SK-N-SH treated with all-trans-retinoic acid at 6 μM for 48 hours (cell line): ENCODE results near the gene TBC1D9.
A peak's percentile ranks its signal among the peaks of the same experiment; 100 is the strongest.

Source experiments
- ATAC-seq: fragments of 200-7000 bp; cut with Tn5 transposase; 3 replicates; pipeline ENCODE4 v1.9.1; 2020; ENCODE audit warnings: mild to moderate bottlenecking, moderate library complexity
- ARNTL ChIP-seq: fragments of 450-650 bp; formaldehyde crosslinking; IDR thresholded peaks from 2 replicates; pipeline ENCODE4 v1.5.0; 2020; ENCODE audit warnings: low read depth, mild to moderate bottlenecking, moderate library complexity, borderline replicate concordance
- BACH2 ChIP-seq: fragments of 250-450 bp; sonication (Bioruptor Pico); IDR thresholded peaks from 2 replicates; pipeline ENCODE4 v1.9.0; 2021; ENCODE audit warnings: mild to moderate bottlenecking, borderline replicate concordance
- CREB5 ChIP-seq: fragments of 250-450 bp; sonication (Bioruptor Pico); IDR thresholded peaks from 2 replicates; pipeline ENCODE4 v1.5.1; 2020; ENCODE audit warnings: low read depth, mild to moderate bottlenecking, moderate library complexity
- ESRRG ChIP-seq: fragments of 250-450 bp; sonication (Bioruptor Pico); IDR thresholded peaks from 2 replicates; pipeline ENCODE4 v1.6.1; 2021; ENCODE audit warnings: mild to moderate bottlenecking
- GLIS3 ChIP-seq: fragments of 250-450 bp; sonication (Bioruptor Pico); IDR thresholded peaks from 2 replicates; pipeline ENCODE4 v1.5.0; 2020; ENCODE audit warnings: mild to moderate bottlenecking, moderate library complexity
- ISL1 ChIP-seq: fragments of 250-450 bp; sonication (Bioruptor Pico); IDR thresholded peaks from 2 replicates; pipeline ENCODE4 v2.1.2; 2022; ENCODE audit warnings: mild to moderate bottlenecking, moderate library complexity
- OSR1 ChIP-seq: fragments of 250-450 bp; sonication (Bioruptor Pico); IDR thresholded peaks from 2 replicates; pipeline ENCODE4 v1.8.0; 2022; ENCODE audit warnings: moderate library complexity, mild to moderate bottlenecking, inconsistent platforms
- PPARA ChIP-seq: fragments of 250-450 bp; sonication (Bioruptor Pico); IDR thresholded peaks from 2 replicates; pipeline ENCODE4 v1.5.0; 2020; ENCODE audit warnings: mild to moderate bottlenecking, borderline replicate concordance
- TCF4 ChIP-seq: fragments of 250-450 bp; sonication (Bioruptor Pico); IDR thresholded peaks from 2 replicates; pipeline ENCODE4 v1.8.0; 2021; ENCODE audit warnings: mild to moderate bottlenecking, moderate library complexity, borderline replicate concordance
- TOX ChIP-seq: fragments of 250-450 bp; sonication (Bioruptor Pico); IDR thresholded peaks from 2 replicates; pipeline ENCODE4 v1.8.0; 2021; ENCODE audit warnings: mild to moderate bottlenecking, moderate library complexity, borderline replicate concordance
- ZC3H10 ChIP-seq: fragments of 250-450 bp; sonication (Bioruptor Pico); IDR thresholded peaks from 2 replicates; pipeline ENCODE4 v1.5.1; 2021; ENCODE audit warnings: mild to moderate bottlenecking, moderate library complexity
- ZFP30 ChIP-seq: fragments of 450-650 bp; formaldehyde crosslinking; IDR thresholded peaks from 2 replicates; pipeline ENCODE4 v1.5.0; 2022; ENCODE audit warnings: mild to moderate bottlenecking, moderate library complexity
- ZNF565 ChIP-seq: fragments of 450-650 bp; formaldehyde crosslinking; conservative IDR thresholded peaks from 2 replicates; pipeline ENCODE4 v1.5.0; 2020; ENCODE audit warnings: low read depth, mild to moderate bottlenecking, moderate library complexity
- ZNF70 ChIP-seq: fragments of 450-650 bp; formaldehyde crosslinking; IDR thresholded peaks from 2 replicates; pipeline ENCODE4 v1.5.0; 2020; ENCODE audit warnings: mild to moderate bottlenecking, moderate library complexity
- ZNF8 ChIP-seq: fragments of 450-650 bp; formaldehyde crosslinking; IDR thresholded peaks from 2 replicates; pipeline ENCODE4 v1.5.0; 2020; ENCODE audit warnings: mild to moderate bottlenecking, moderate library complexity
- TF ChIP-seq, protein P1 (sequence below): fragments of 250-450 bp; sonication (Bioruptor Pico); IDR thresholded peaks from 2 replicates; pipeline ENCODE4 v1.8.0; 2020; ENCODE audit warnings: mild to moderate bottlenecking, moderate library complexity, borderline replicate concordance
- TF ChIP-seq, protein P2 (sequence below): fragments of 250-450 bp; sonication (Bioruptor Pico); IDR thresholded peaks from 2 replicates; pipeline ENCODE4 v1.5.0; 2020; ENCODE audit warnings: mild to moderate bottlenecking, moderate library complexity
- TF ChIP-seq, protein P3 (sequence below): fragments of 250-450 bp; sonication (Bioruptor Pico); IDR thresholded peaks from 2 replicates; pipeline ENCODE4 v1.8.0; 2021; ENCODE audit warnings: low read depth, mild to moderate bottlenecking, moderate library complexity, borderline replicate concordance

Gene TBC1D9

GRCh38 chr4:140732780-140733179, 23.4 kb downstream of the TBC1D9 start:
- no peak for TF ChIP-seq TCF4
- no peak for TF ChIP-seq ZFP30 (CRISPR knock-in tag)
- TF ChIP-seq BACH2 (CRISPR knock-in tag): no peak
- TF ChIP-seq, protein P1, sequence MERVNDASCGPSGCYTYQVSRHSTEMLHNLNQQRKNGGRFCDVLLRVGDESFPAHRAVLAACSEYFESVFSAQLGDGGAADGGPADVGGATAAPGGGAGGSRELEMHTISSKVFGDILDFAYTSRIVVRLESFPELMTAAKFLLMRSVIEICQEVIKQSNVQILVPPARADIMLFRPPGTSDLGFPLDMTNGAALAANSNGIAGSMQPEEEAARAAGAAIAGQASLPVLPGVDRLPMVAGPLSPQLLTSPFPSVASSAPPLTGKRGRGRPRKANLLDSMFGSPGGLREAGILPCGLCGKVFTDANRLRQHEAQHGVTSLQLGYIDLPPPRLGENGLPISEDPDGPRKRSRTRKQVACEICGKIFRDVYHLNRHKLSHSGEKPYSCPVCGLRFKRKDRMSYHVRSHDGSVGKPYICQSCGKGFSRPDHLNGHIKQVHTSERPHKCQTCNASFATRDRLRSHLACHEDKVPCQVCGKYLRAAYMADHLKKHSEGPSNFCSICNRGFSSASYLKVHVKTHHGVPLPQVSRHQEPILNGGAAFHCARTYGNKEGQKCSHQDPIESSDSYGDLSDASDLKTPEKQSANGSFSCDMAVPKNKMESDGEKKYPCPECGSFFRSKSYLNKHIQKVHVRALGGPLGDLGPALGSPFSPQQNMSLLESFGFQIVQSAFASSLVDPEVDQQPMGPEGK: no peak
- TF ChIP-seq ZNF70 (CRISPR knock-in tag): no peak
- TF ChIP-seq ZNF565 (CRISPR knock-in tag): no peak
- no peak for TF ChIP-seq CREB5 (CRISPR knock-in tag)
- TF ChIP-seq ZC3H10 (CRISPR knock-in tag): no peak
- TF ChIP-seq TOX (CRISPR knock-in tag): no peak
- TF ChIP-seq GLIS3 (CRISPR knock-in tag): no peak
- TF ChIP-seq, protein P2, sequence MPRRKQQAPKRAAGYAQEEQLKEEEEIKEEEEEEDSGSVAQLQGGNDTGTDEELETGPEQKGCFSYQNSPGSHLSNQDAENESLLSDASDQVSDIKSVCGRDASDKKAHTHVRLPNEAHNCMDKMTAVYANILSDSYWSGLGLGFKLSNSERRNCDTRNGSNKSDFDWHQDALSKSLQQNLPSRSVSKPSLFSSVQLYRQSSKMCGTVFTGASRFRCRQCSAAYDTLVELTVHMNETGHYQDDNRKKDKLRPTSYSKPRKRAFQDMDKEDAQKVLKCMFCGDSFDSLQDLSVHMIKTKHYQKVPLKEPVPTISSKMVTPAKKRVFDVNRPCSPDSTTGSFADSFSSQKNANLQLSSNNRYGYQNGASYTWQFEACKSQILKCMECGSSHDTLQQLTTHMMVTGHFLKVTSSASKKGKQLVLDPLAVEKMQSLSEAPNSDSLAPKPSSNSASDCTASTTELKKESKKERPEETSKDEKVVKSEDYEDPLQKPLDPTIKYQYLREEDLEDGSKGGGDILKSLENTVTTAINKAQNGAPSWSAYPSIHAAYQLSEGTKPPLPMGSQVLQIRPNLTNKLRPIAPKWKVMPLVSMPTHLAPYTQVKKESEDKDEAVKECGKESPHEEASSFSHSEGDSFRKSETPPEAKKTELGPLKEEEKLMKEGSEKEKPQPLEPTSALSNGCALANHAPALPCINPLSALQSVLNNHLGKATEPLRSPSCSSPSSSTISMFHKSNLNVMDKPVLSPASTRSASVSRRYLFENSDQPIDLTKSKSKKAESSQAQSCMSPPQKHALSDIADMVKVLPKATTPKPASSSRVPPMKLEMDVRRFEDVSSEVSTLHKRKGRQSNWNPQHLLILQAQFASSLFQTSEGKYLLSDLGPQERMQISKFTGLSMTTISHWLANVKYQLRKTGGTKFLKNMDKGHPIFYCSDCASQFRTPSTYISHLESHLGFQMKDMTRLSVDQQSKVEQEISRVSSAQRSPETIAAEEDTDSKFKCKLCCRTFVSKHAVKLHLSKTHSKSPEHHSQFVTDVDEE (CRISPR knock-in tag): no peak
- no peak for TF ChIP-seq ISL1 (CRISPR knock-in tag)
- no peak for TF ChIP-seq ESRRG
- ATAC-seq: no peak

- TF ChIP-seq ARNTL (CRISPR knock-in tag): no peak
- TF ChIP-seq, protein P1: no peak
- TF ChIP-seq GLIS3 (CRISPR knock-in tag): no peak
- TF ChIP-seq ZC3H10 (CRISPR knock-in tag): no peak
- TF ChIP-seq ZNF565 (CRISPR knock-in tag): no peak
- TF ChIP-seq ZFP30 (CRISPR knock-in tag): no peak
- TF ChIP-seq ZNF8 (CRISPR knock-in tag): no peak
- no peak for TF ChIP-seq OSR1 (CRISPR knock-in tag)
- no peak for TF ChIP-seq PPARA (CRISPR knock-in tag)
- TF ChIP-seq ISL1 (CRISPR knock-in tag): no peak
- TF ChIP-seq, protein P3, sequence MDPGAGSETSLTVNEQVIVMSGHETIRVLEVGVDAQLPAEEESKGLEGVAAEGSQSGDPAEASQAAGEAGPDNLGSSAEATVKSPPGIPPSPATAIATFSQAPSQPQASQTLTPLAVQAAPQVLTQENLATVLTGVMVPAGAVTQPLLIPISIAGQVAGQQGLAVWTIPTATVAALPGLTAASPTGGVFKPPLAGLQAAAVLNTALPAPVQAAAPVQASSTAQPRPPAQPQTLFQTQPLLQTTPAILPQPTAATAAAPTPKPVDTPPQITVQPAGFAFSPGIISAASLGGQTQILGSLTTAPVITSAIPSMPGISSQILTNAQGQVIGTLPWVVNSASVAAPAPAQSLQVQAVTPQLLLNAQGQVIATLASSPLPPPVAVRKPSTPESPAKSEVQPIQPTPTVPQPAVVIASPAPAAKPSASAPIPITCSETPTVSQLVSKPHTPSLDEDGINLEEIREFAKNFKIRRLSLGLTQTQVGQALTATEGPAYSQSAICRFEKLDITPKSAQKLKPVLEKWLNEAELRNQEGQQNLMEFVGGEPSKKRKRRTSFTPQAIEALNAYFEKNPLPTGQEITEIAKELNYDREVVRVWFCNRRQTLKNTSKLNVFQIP: no peak
- TF ChIP-seq ESRRG: no peak
- no peak for ATAC-seq
These were observed 26.7 kb downstream of the TBC1D9 start for GRCh38 chr4:140729344-140730049.

DNA sequence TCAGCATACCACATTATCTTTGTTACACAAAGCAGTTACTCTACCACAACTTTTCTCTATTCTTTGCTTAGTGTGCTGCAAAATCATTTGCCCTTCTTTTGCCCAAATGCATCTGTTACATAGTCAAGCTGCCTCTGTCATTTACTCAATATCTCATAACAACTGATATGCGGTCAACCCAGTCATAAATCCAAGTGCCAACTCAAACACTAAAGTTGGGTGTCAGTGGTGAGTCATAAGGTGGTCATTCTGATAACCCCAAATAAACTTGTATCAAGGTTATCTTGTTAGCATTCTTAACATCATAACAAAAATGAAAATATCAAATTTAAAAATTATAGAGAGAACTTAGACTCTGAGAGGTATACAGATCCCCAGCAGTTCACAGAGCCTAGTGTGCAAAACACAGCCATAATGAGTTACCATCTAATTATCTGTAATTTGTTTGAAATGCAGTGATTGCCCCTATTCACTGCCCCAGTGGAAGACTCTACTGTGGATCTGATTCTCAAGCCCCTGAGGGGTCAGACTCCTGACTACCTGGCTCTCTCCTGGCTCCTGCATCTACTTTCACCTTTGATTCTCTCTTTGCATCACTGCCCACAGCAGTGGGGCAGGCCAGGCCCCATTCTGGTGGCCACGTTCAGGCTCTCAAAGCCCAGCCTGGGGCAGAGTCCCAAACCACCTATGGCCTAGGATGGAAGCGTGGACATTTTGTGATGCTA, 29.2 kb downstream of the TBC1D9 start:
- ATAC-seq: peak; percentile 31
- TF ChIP-seq BACH2 (CRISPR knock-in tag): no peak
- TF ChIP-seq ISL1 (CRISPR knock-in tag): peak; percentile 74
- TF ChIP-seq GLIS3 (CRISPR knock-in tag): 0 out of 2 replicates have a peak, but pooled peaks have one; percentile 34
